HepG2 (cell line): ENCODE measurements around the gene MCRIP2. TPM values are rescaled to one million over a fixed set of nuclear protein-coding genes. Genes with fewer than 3 reads are reported as not detected.

Experiments used
- BATF2 ChIP-seq: sonication (generic); formaldehyde crosslinking; IDR thresholded peaks from 2 replicates; pipeline ENCODE4 v1.8.0; 2022; ENCODE audit warnings: mild to moderate bottlenecking, missing genetic modification reagents, moderate library complexity
- CCDC6 ChIP-seq: sonication (generic); formaldehyde crosslinking; IDR thresholded peaks from 2 replicates; pipeline ENCODE4 v1.8.1; 2022; ENCODE audit warnings: mild to moderate bottlenecking, missing genetic modification reagents, moderate library complexity
- EHMT2 ChIP-seq: fragments of 200-600 bp; sonication (generic); IDR thresholded peaks from 2 replicates; pipeline ENCODE4 v1.7.0; 2017; ENCODE audit warnings: antibody characterized with exemption, low read depth, low read length, borderline replicate concordance
- FOXM1 ChIP-seq: sonication (generic); formaldehyde crosslinking; IDR thresholded peaks from 2 replicates; pipeline ENCODE4 v1.5.0; 2020; ENCODE audit warnings: missing genetic modification reagents
- GATAD1 ChIP-seq: IDR thresholded peaks from 2 replicates; pipeline ENCODE4 v1.6.1; 2016; ENCODE audit warnings: missing genetic modification reagents, missing compliant biosample characterization
- IRF1 ChIP-seq: sonication (generic); formaldehyde crosslinking; IDR thresholded peaks from 2 replicates; pipeline ENCODE4 v1.4.0; 2020; ENCODE audit warnings: low read depth, mild to moderate bottlenecking, missing genetic modification reagents
- MIER3 ChIP-seq: IDR thresholded peaks from 2 replicates; pipeline ENCODE4 v1.6.1; 2016; ENCODE audit warnings: missing compliant biosample characterization, borderline replicate concordance
- MXD4 ChIP-seq: IDR thresholded peaks from 2 replicates; pipeline ENCODE4 v1.6.1; 2016; ENCODE audit warnings: mild to moderate bottlenecking, missing biosample characterization, missing genetic modification reagents
- PAX8 ChIP-seq: sonication (generic); formaldehyde crosslinking; IDR thresholded peaks from 2 replicates; pipeline ENCODE4 v1.8.0; 2022; ENCODE audit warnings: mild to moderate bottlenecking, missing genetic modification reagents, borderline replicate concordance
- RELA ChIP-seq: sonication (generic); formaldehyde crosslinking; IDR thresholded peaks from 2 replicates; pipeline ENCODE4 v1.4.0; 2020; ENCODE audit warnings: missing genetic modification reagents
- SOX6 ChIP-seq, 2 experiments: fragments of 450-650 bp in 1 of 2; sonication (generic) in 1 of 2; formaldehyde crosslinking in 1 of 2; IDR thresholded peaks; 2 replicates each; pipeline versions ENCODE4 v1.4.0 to v1.6.1; 2017 to 2020; ENCODE audit warnings: antibody characterized with exemption in 1 of 2, mild to moderate bottlenecking in 1 of 2, missing genetic modification reagents in 1 of 2
- SP4 ChIP-seq: sonication (generic); formaldehyde crosslinking; IDR thresholded peaks from 2 replicates; pipeline ENCODE4 v1.8.1; 2023; ENCODE audit warnings: mild to moderate bottlenecking, missing genetic modification reagents
- SSRP1 ChIP-seq: IDR thresholded peaks from 2 replicates; pipeline ENCODE4 v1.6.1; 2016; ENCODE audit warnings: control low read depth
- STAG1 ChIP-seq: sonication (generic); formaldehyde crosslinking; IDR thresholded peaks from 2 replicates; pipeline ENCODE4 v1.4.0; 2020; ENCODE audit warnings: missing genetic modification reagents
- STAT5B ChIP-seq: sonication (generic); formaldehyde crosslinking; IDR thresholded peaks from 2 replicates; pipeline ENCODE4 v1.4.0; 2020; ENCODE audit warnings: missing genetic modification reagents
- TAF1 ChIP-seq: sonication (generic); formaldehyde crosslinking; IDR thresholded peaks from 2 replicates; pipeline ENCODE4 v1.4.0; 2020; ENCODE audit warnings: missing genetic modification reagents
- THAP11 ChIP-seq: IDR thresholded peaks from 2 replicates; pipeline ENCODE4 v1.6.1; 2016; ENCODE audit warnings: missing biosample characterization, missing genetic modification reagents
- TSC22D2 ChIP-seq: sonication (generic); formaldehyde crosslinking; IDR thresholded peaks from 2 replicates; pipeline ENCODE4 v1.5.1; 2020; ENCODE audit warnings: missing genetic modification reagents, mild to moderate bottlenecking, borderline replicate concordance
- ZFAT ChIP-seq: sonication (generic); formaldehyde crosslinking; conservative IDR thresholded peaks from 2 replicates; pipeline ENCODE4 v1.8.1; 2023; ENCODE audit warnings: missing genetic modification reagents, inconsistent platforms
- ZNF557 ChIP-seq: sonication (generic); formaldehyde crosslinking; IDR thresholded peaks from 2 replicates; pipeline ENCODE4 v1.4.0; 2020; ENCODE audit warnings: missing genetic modification reagents
- ZNF574 ChIP-seq: sonication (generic); formaldehyde crosslinking; IDR thresholded peaks from 2 replicates; pipeline ENCODE4 v1.4.0; 2020; ENCODE audit warnings: missing genetic modification reagents
- ZNF704 ChIP-seq: sonication (generic); formaldehyde crosslinking; IDR thresholded peaks from 2 replicates; pipeline ENCODE4 v1.8.1; 2023; ENCODE audit warnings: mild to moderate bottlenecking, inconsistent platforms, moderate library complexity, missing genetic modification reagents, borderline replicate concordance
- ZNF800 ChIP-seq: sonication (generic); formaldehyde crosslinking; IDR thresholded peaks from 2 replicates; pipeline ENCODE4 v1.4.0; 2020; ENCODE audit warnings: missing genetic modification reagents
- polyA plus RNA-seq, 8 experiments: library from polyadenylated mRNA; depleted of rRNA in 3 of 8; stranded (reverse) in 7 of 8; unstranded in 1 of 8; fragments of >200 nt; fragmentation: Illumina TruSeq in 4 of 8; extraction: Trizol in 4 of 8; gene quantifications; 2 replicates each; pipeline versions ENCODE4 v1.2.1 to v1.2.3, GENCODE V29; 2011 to 2016; ENCODE audit warnings: low read depth in 4 of 8, missing spikeins in 1 of 8, mixed read lengths in 1 of 8; ENCODE audit not compliant: insufficient read depth in 1 of 8
- total RNA-seq, 5 experiments: library from RNA; depleted of rRNA; stranded (reverse); fragments of >200 nt; fragmentation: Illumina TruSeq; extraction: Trizol; gene quantifications; 2 replicates each; pipeline ENCODE4 v1.2.3, GENCODE V29; 2016; ENCODE audit warnings: low read depth in 1 of 5

Gene MCRIP2
- total and polyA plus RNA-seq, 2 of the 13 experiments (the other 11 are each of a cell fraction or from before 2014, with no cell fraction given): 39.6 to 76.7 TPM

GRCh38 chr16:667780-668518 lies 26.3 kb downstream of the MCRIP2 start, which contains the start of gene RHOT2 (continued):
- TF ChIP-seq THAP11 (CRISPR knock-in tag) (peak; percentile 95), RELA (CRISPR knock-in tag) (peak; percentile 94), SOX6 (IDR thresholded peaks at IDR 0.05) (no peak), SOX6 (CRISPR knock-in tag; IDR thresholded peaks at IDR 0.05) (no peak), GATAD1 (CRISPR knock-in tag) (peak; percentile 90), FOXM1 (CRISPR knock-in tag) (no peak), ZFAT (CRISPR knock-in tag) (no peak), CCDC6 (CRISPR knock-in tag) (peak; percentile 96), STAT5B (CRISPR knock-in tag) (no peak), SP4 (CRISPR knock-in tag) (peak; percentile 78; the same call in 1 of the 2 replicates), TAF1 (CRISPR knock-in tag) (peak; percentile 75), SSRP1 (CRISPR knock-in tag) (0 out of 2 replicates have a peak, but pooled peaks have one; percentile 72), TSC22D2 (CRISPR knock-in tag) (peak; percentile 92), MXD4 (CRISPR knock-in tag) (peak; percentile 74), IRF1 (CRISPR knock-in tag) (no peak), EHMT2 (no peak), ZNF800 (CRISPR knock-in tag) (0 out of 2 replicates have a peak, but pooled peaks have one; percentile 28), MIER3 (CRISPR knock-in tag) (peak; percentile 44; the same call in 1 of the 2 replicates), STAG1 (CRISPR knock-in tag) (peak; percentile 67), BATF2 (CRISPR knock-in tag) (no peak), ZNF704 (CRISPR knock-in tag) (peak; percentile 58; the same call in 1 of the 2 replicates), PAX8 (CRISPR knock-in tag) (no peak), ZNF557 (no peak), ZNF574 (CRISPR knock-in tag) (peak; percentile 100)
